Measurements from ENCODE around the gene ITGA7. TPM values are rescaled to one million over a fixed set of nuclear protein-coding genes. Genes with fewer than 3 reads are reported as not detected.

The ITGA7 gene
- total and polyA plus RNA-seq, 8 donors: 10.3 to 62.4 (median 20.7) TPM

- intact Hi-C loops (cut with DNase I): no loop called here
- H3K36me3 ChIP-seq: no peaks in the 10 kb centered on the region
- H3K4me3 ChIP-seq: no peak overlapping the region
- no peak for DNase-seq
- peaks cover 0 to 13% of the 10 kb centered on the region in 2 donors for H3K27me3 ChIP-seq
- ATAC-seq: no peak
- peaks cover 20 to 38% of the 10 kb centered on the region in 2 donors for H3K4me1 ChIP-seq
- no peak for TF ChIP-seq CTCF (IDR thresholded peaks at IDR 0.05)
- H3K9me3 ChIP-seq: no peaks in the 10 kb centered on the region
- no peak overlapping the region for H3K27ac ChIP-seq
Observed at GRCh38 chr12:55713721-55714120, 6.0 kb upstream of the ITGA7 start.

- no peak for DNase-seq
- no peak for ATAC-seq
- Histone ChIP-seq H3K4me1 (peaks cover 17 to 38% of the 10 kb centered on the region in 2 donors), H3K36me3 (no peaks in the 10 kb centered on the region), H3K9me3 (no peaks in the 10 kb centered on the region), H3K27ac (no peak overlapping the region), H3K27me3 (peaks cover 0 to 18% of the 10 kb centered on the region in 2 donors), H3K4me3 (no peak overlapping the region)
- intact Hi-C loops (cut with DNase I): no loop called here
- TF ChIP-seq CTCF (IDR thresholded peaks at IDR 0.05): no peak
Observed at GRCh38 chr12:55712700-55713415, 5.2 kb upstream of the ITGA7 start.

GRCh38 chr12:55711786-55712553 is 4.3 kb upstream of the ITGA7 start:
- no peak for TF ChIP-seq CTCF (IDR thresholded peaks at IDR 0.05)
- H3K9me3 ChIP-seq: no peaks in the 10 kb centered on the region
- ATAC-seq: no peak
- H3K4me3 ChIP-seq: no peak overlapping the region
- H3K36me3 ChIP-seq: no peaks in the 10 kb centered on the region
- no peak overlapping the region for H3K27ac ChIP-seq
- H3K4me1 ChIP-seq: peaks cover 9 to 36% of the 10 kb centered on the region in 2 donors
- peak in 1 of 4 donors; percentile 57 for DNase-seq
- intact Hi-C loops (cut with DNase I): no loop called here
- peaks cover 0 to 27% of the 10 kb centered on the region in 2 donors for H3K27me3 ChIP-seq

- H3K4me3 ChIP-seq: peak overlapping the region in 1 of 2 donors; percentile 58
- peak in 1 of 4 donors; percentile 28 for DNase-seq
- peaks cover 6 to 22% of the 10 kb centered on the region in 2 donors for H3K4me1 ChIP-seq
- no peak overlapping the region for H3K27ac ChIP-seq
- no peaks in the 10 kb centered on the region for H3K9me3 ChIP-seq
- ATAC-seq: no peak
- intact Hi-C loops (cut with DNase I): no loop called here
- H3K27me3 ChIP-seq: peaks cover 0 to 38% of the 10 kb centered on the region in 2 donors
- TF ChIP-seq CTCF (IDR thresholded peaks at IDR 0.05): no peak
- no peaks in the 10 kb centered on the region for H3K36me3 ChIP-seq
Observed at GRCh38 chr12:55708695-55709233, 1.1 kb upstream of the ITGA7 start.

GRCh38 chr12:55707219-55707671 is 459 bp downstream of the ITGA7 start:
- peaks cover 0 to 38% of the 10 kb centered on the region in 2 donors for H3K27me3 ChIP-seq
- no peak for TF ChIP-seq CTCF (IDR thresholded peaks at IDR 0.05)
- peak; percentile 18 for ATAC-seq
- H3K36me3 ChIP-seq: no peaks in the 10 kb centered on the region
- intact Hi-C loops (cut with DNase I): no loop called here
- DNase-seq: peak in 1 of 4 donors; percentile 83
- H3K4me1 ChIP-seq: peaks cover 3 to 22% of the 10 kb centered on the region in 2 donors
- no peak overlapping the region for H3K27ac ChIP-seq
- no peaks in the 10 kb centered on the region for H3K9me3 ChIP-seq
- H3K4me3 ChIP-seq: peak overlapping the region; percentile 44 to 58
